ENCODE results near the gene HES3. TPM values are rescaled to one million over a fixed set of nuclear protein-coding genes. Genes with fewer than 3 reads are reported as not detected.

HES3 gene
- total RNA-seq, 1 experiment from 2014 or later: not detected

- CTCF ChIA-PET: no interaction called here
Observed at GRCh38 chr1:6282577-6283270, 38.7 kb downstream of the HES3 start.

GRCh38 chr1:6285336-6285735 lies 41.4 kb downstream of the HES3 start:
- H3K9me3 ChIP-seq (ENCODE audit: low read depth, low read length, poor library complexity, severe bottlenecking): no peaks in the 10 kb centered on the region
- intact Hi-C loops (cut with micrococcal nuclease; ENCODE audit: unreplicated experiment): no loop called here
- BruUV-seq (replicated peaks): no TSS peak
- ChIA-PET POLR2A (ENCODE audit: low non-redundant PET) (no interaction called here), CTCF (interaction anchor here (0.7 kb wide), 1 partner anchor 26 kb away, joined by 3 read pairs; no protein-coding TSS in a partner anchor)
- no peak overlapping the region for H3K4me3 ChIP-seq (ENCODE audit: low read depth, low read length, poor library complexity, severe bottlenecking)
- no peak for TF ChIP-seq CTCF (conservative IDR thresholded peaks at IDR 0.05; ENCODE audit: low read depth, low read length)
- TF ChIP-seq EZH2 (IDR thresholded peaks at IDR 0.05; ENCODE audit: borderline replicate concordance, low read depth, low read length, poor library complexity, severe bottlenecking): no peak
- no peaks in the 10 kb centered on the region for H3K4me1 ChIP-seq (ENCODE audit: insufficient read depth, low read length, poor library complexity, severe bottlenecking)
- H3K36me3 ChIP-seq (ENCODE audit: insufficient read depth, low read length, poor library complexity, severe bottlenecking): no peaks in the 10 kb centered on the region
- H3K27ac ChIP-seq (ENCODE audit: low read depth, low read length, poor library complexity, severe bottlenecking): no peak overlapping the region
- H3K27me3 ChIP-seq (replicated peaks; ENCODE audit: insufficient read depth, low read depth, low read length, poor library complexity): no peaks in the 10 kb centered on the region
- no peak for DNase-seq (ENCODE audit: low spot score)

More at GRCh38 chr1:6282577-6283270, 38.7 kb downstream of the HES3 start:
- H3K9me3 ChIP-seq (ENCODE audit: low read depth, low read length, poor library complexity, severe bottlenecking): no peaks in the 10 kb centered on the region
- intact Hi-C loops (cut with micrococcal nuclease; ENCODE audit: unreplicated experiment): no loop called here
- POLR2A ChIA-PET (ENCODE audit: low non-redundant PET): no interaction called here
- H3K4me3 ChIP-seq (ENCODE audit: low read depth, low read length, poor library complexity, severe bottlenecking): no peak overlapping the region
- H3K4me1 ChIP-seq (ENCODE audit: insufficient read depth, low read length, poor library complexity, severe bottlenecking): no peaks in the 10 kb centered on the region
- H3K27ac ChIP-seq (ENCODE audit: low read depth, low read length, poor library complexity, severe bottlenecking): no peak overlapping the region
- no peaks in the 10 kb centered on the region for H3K36me3 ChIP-seq (ENCODE audit: insufficient read depth, low read length, poor library complexity, severe bottlenecking)
- H3K27me3 ChIP-seq (replicated peaks; ENCODE audit: insufficient read depth, low read depth, low read length, poor library complexity): no peaks in the 10 kb centered on the region
- DNase-seq (ENCODE audit: low spot score): no peak
- BruUV-seq (replicated peaks): no TSS peak
- no peak for TF ChIP-seq EZH2 (IDR thresholded peaks at IDR 0.05; ENCODE audit: borderline replicate concordance, low read depth, low read length, poor library complexity, severe bottlenecking)
- no peak for TF ChIP-seq CTCF (conservative IDR thresholded peaks at IDR 0.05; ENCODE audit: low read depth, low read length)

- no peak for DNase-seq (ENCODE audit: low spot score)
- H3K36me3 ChIP-seq (ENCODE audit: insufficient read depth, low read length, poor library complexity, severe bottlenecking): no peaks in the 10 kb centered on the region
Observed at GRCh38 chr1:6286266-6286665, 42.3 kb downstream of the HES3 start.

More at GRCh38 chr1:6286266-6286665, 42.3 kb downstream of the HES3 start:
- ChIA-PET CTCF (interaction anchor here (0.7 kb wide), 1 partner anchor 25 kb away, joined by 3 read pairs; no protein-coding TSS in a partner anchor), POLR2A (ENCODE audit: low non-redundant PET) (no interaction called here)
- H3K4me1 ChIP-seq (ENCODE audit: insufficient read depth, low read length, poor library complexity, severe bottlenecking): no peaks in the 10 kb centered on the region
- no peak for TF ChIP-seq EZH2 (IDR thresholded peaks at IDR 0.05; ENCODE audit: borderline replicate concordance, low read depth, low read length, poor library complexity, severe bottlenecking)
- no peak for TF ChIP-seq CTCF (conservative IDR thresholded peaks at IDR 0.05; ENCODE audit: low read depth, low read length)
- H3K4me3 ChIP-seq (ENCODE audit: low read depth, low read length, poor library complexity, severe bottlenecking): no peak overlapping the region
- no TSS peak for BruUV-seq (replicated peaks)
- H3K27ac ChIP-seq (ENCODE audit: low read depth, low read length, poor library complexity, severe bottlenecking): no peak overlapping the region
- intact Hi-C loops (cut with micrococcal nuclease; ENCODE audit: unreplicated experiment): no loop called here
- no peaks in the 10 kb centered on the region for H3K27me3 ChIP-seq (replicated peaks; ENCODE audit: insufficient read depth, low read depth, low read length, poor library complexity)
- no peaks in the 10 kb centered on the region for H3K9me3 ChIP-seq (ENCODE audit: low read depth, low read length, poor library complexity, severe bottlenecking)
